Loucy (cell line): Measurements from ENCODE around the gene CDK3.

ENCODE experiments used
- H2AFZ ChIP-seq: fragments of 200-600 bp; sonication (generic); 2 replicates; pipeline ENCODE4 v1.6.0; 2016; ENCODE audit warnings: antibody characterized with exemption, mild to moderate bottlenecking, low read length, moderate library complexity
- H3F3A ChIP-seq: fragments of 200-600 bp; 2 replicates; pipeline ENCODE4 v1.6.0; 2016; ENCODE audit warnings: antibody characterized with exemption, low read depth, mild to moderate bottlenecking
- H3K27me3 ChIP-seq: fragments of 200-600 bp; sonication (generic); 2 replicates; pipeline ENCODE4 v1.6.1; 2014; ENCODE audit warnings: low read length, mild to moderate bottlenecking; ENCODE audit not compliant: insufficient read depth, poor library complexity, severe bottlenecking
- H3K36me3 ChIP-seq: fragments of 200-600 bp; sonication (generic); 2 replicates; pipeline ENCODE4 v1.6.1; 2016; ENCODE audit warnings: low read length; ENCODE audit not compliant: insufficient read depth
- H3K4me1 ChIP-seq: fragments of 200-600 bp; sonication (generic); 2 replicates; pipeline ENCODE4 v1.5.1; 2014; ENCODE audit warnings: low read length, mild to moderate bottlenecking; ENCODE audit not compliant: insufficient read depth, poor library complexity, severe bottlenecking
- H3K4me2 ChIP-seq: fragments of 200-600 bp; sonication (generic); 2 replicates; pipeline ENCODE4 v1.6.0; 2014; ENCODE audit warnings: antibody characterized with exemption, low read length, low read depth, mild to moderate bottlenecking; ENCODE audit not compliant: poor library complexity, severe bottlenecking
- H3K4me3 ChIP-seq: fragments of 200-600 bp; sonication (generic); 2 replicates; pipeline ENCODE4 v1.5.1; 2014; ENCODE audit warnings: low read length, mild to moderate bottlenecking, mixed read lengths; ENCODE audit not compliant: poor library complexity, severe bottlenecking
- H3K79me2 ChIP-seq: fragments of 200-600 bp; sonication (generic); 2 replicates; pipeline ENCODE4 v1.6.1; 2014; ENCODE audit warnings: low read length; ENCODE audit not compliant: insufficient read depth
- H3K9ac ChIP-seq: fragments of 200-600 bp; sonication (generic); 2 replicates; pipeline ENCODE4 v1.6.0; 2014; ENCODE audit warnings: mild to moderate bottlenecking, low read depth, low read length, moderate library complexity; ENCODE audit not compliant: poor library complexity, severe bottlenecking
- H3K9me2 ChIP-seq: fragments of 200-600 bp; sonication (generic); replicated peaks from 2 replicates; pipeline ENCODE4 v1.6.1; 2016; ENCODE audit warnings: low read depth, low read length, mixed read lengths
- H3K9me3 ChIP-seq: fragments of 200-600 bp; sonication (generic); 2 replicates; pipeline ENCODE4 v1.6.1; 2014; ENCODE audit warnings: mild to moderate bottlenecking, antibody characterized with exemption, low read length, low read depth; ENCODE audit not compliant: insufficient read depth
- H4K20me1 ChIP-seq: fragments of 200-600 bp; sonication (generic); 2 replicates; pipeline ENCODE4 v1.6.0; 2014; ENCODE audit warnings: antibody characterized with exemption, low read length, mild to moderate bottlenecking; ENCODE audit not compliant: insufficient read depth, poor library complexity, severe bottlenecking
- CTCF ChIP-seq: fragments of 200-600 bp; sonication (generic); conservative IDR thresholded peaks from 2 replicates; pipeline ENCODE4 v1.5.1; 2014; ENCODE audit warnings: mild to moderate bottlenecking, antibody characterized with exemption, low read length
- EZH2phosphoT487 ChIP-seq: fragments of 200-600 bp; IDR thresholded peaks from 2 replicates; pipeline ENCODE4 v1.6.1; 2018; ENCODE audit warnings: antibody characterized with exemption, mild to moderate bottlenecking, moderate library complexity, borderline replicate concordance

The CDK3 gene

GRCh38 chr17:76000016-76000754, 470 bp upstream of the CDK3 start:
- Histone ChIP-seq H3F3A (peaks cover 12% of the 10 kb centered on the region), H4K20me1 (no peaks in the 10 kb centered on the region), H3K27me3 (no peaks in the 10 kb centered on the region), H3K9ac (peak overlapping the region; percentile 49), H3K4me3 (no peak overlapping the region), H3K4me2 (no peak overlapping the region), H2AFZ (no peak overlapping the region), H3K79me2 (no peaks in the 10 kb centered on the region), H3K36me3 (peaks cover 21% of the 10 kb centered on the region; the same call in 1 of the 2 replicates), H3K4me1 (peaks cover 38% of the 10 kb centered on the region), H3K9me2 (no peaks in the 10 kb centered on the region), H3K9me3 (no peaks in the 10 kb centered on the region)
- TF ChIP-seq EZH2phosphoT487 (no peak), CTCF (peak; percentile 84)

- Histone ChIP-seq H3K4me1 (peaks cover 37% of the 10 kb centered on the region), H3K4me2 (no peak overlapping the region), H3F3A (peaks cover 7% of the 10 kb centered on the region), H3K4me3 (no peak overlapping the region), H3K79me2 (no peaks in the 10 kb centered on the region), H2AFZ (no peak overlapping the region), H3K9me2 (no peaks in the 10 kb centered on the region), H3K9ac (no peak overlapping the region), H3K36me3 (peaks cover 13% of the 10 kb centered on the region; the same call in 1 of the 2 replicates), H3K27me3 (no peaks in the 10 kb centered on the region), H4K20me1 (no peaks in the 10 kb centered on the region), H3K9me3 (no peaks in the 10 kb centered on the region)
- TF ChIP-seq EZH2phosphoT487 (no peak), CTCF (no peak)
Measured at GRCh38 chr17:76002100-76002499, 1.4 kb downstream of the CDK3 start.

- Histone ChIP-seq H3K9me2 (no peaks in the 10 kb centered on the region), H3K4me2 (no peak overlapping the region), H3K9me3 (no peaks in the 10 kb centered on the region), H3K4me1 (peaks cover 19% of the 10 kb centered on the region), H2AFZ (no peak overlapping the region), H4K20me1 (no peaks in the 10 kb centered on the region), H3K79me2 (no peaks in the 10 kb centered on the region), H3K36me3 (peaks cover 13% of the 10 kb centered on the region; the same call in 1 of the 2 replicates), H3K9ac (no peak overlapping the region), H3K27me3 (no peaks in the 10 kb centered on the region), H3K4me3 (no peak overlapping the region), H3F3A (no peaks in the 10 kb centered on the region)
- no peak for TF ChIP-seq CTCF
- TF ChIP-seq EZH2phosphoT487: no peak
Measured at GRCh38 chr17:76003915-76004314, 3.3 kb downstream of the CDK3 start.
